HepG2 (cell line): ENCODE measurements around the gene XG. TPM values are rescaled to one million over a fixed set of nuclear protein-coding genes. Genes with fewer than 3 reads are reported as not detected.
"Not testable (repeated sequence)": the region's sequence is repeated elsewhere in the genome, so short reads cannot be mapped to it uniquely, and the experiment has no call there.

ENCODE experiments used
- ATAC-seq: fragments of 200-7000 bp; cut with Tn5 transposase; 3 replicates; pipeline ENCODE4 v1.9.1; 2020; ENCODE audit warnings: mild to moderate bottlenecking, moderate library complexity
- BruUV-seq: library from RNA; stranded (reverse); fragments of 400-500 nt; replicated peaks from 2 replicates; lab custom pipeline; 2021; lab: Mats Ljungman, UMichigan
- CTCF ChIA-PET: fragments of 300-600 bp; formaldehyde crosslinking; extraction: SDS; loops from one replicate; lab custom pipeline; 2021; ENCODE audit warnings: low total read pairs, inconsistent platforms, low intra/inter-chr PET ratio; lab: Yijun Ruan, JAX
- POLR2A ChIA-PET: fragments of 350-600 bp; sonication (Branson Sonifier 250); formaldehyde crosslinking; loops from one replicate; lab custom pipeline; 2020; ENCODE audit warnings: antibody characterized with exemption, inconsistent platforms; lab: Yijun Ruan, JAX
- DNase-seq: peaks from one replicate; pipeline ENCODE4 v3.0.0-alpha.2; 2015; ENCODE audit warnings: low spot score
- FAIRE-seq: peaks from 3 replicates; lab custom pipeline; 2011; peaks lifted over from hg19 to GRCh38; lab: Jason Lieb, UNC
- H2AFZ ChIP-seq: one replicate; pipeline ENCODE4 v1.6.1; 2011; ENCODE audit warnings: low read length, inconsistent platforms
- H3K27ac ChIP-seq: fragments of 300-600 bp; 3 replicates; pipeline ENCODE4 v1.8.0; 2011; ENCODE audit warnings: mixed run types, mild to moderate bottlenecking, mixed read lengths, low read length, inconsistent platforms; ENCODE audit not compliant: insufficient read depth; ENCODE audit errors: extremely low read length
- H3K27me3 ChIP-seq, 2 experiments: fragments of 200-600 bp in 1 of 2; 2 replicates in 1 of 2; 3 replicates in 1 of 2; pipeline versions ENCODE4 v1.6.0 to v1.8.0; 2011; ENCODE audit warnings: low read length in 2 of 2, mild to moderate bottlenecking in 2 of 2, moderate library complexity in 2 of 2, inconsistent platforms in 1 of 2; ENCODE audit not compliant: insufficient read depth in 2 of 2, control insufficient read depth in 1 of 2
- H3K36me3 ChIP-seq, 2 experiments: fragments of 200-600 bp in 1 of 2; replicated peaks in 1 of 2; 2 replicates in 1 of 2; 3 replicates in 1 of 2; pipeline versions ENCODE4 v1.5.1 to v1.8.0; 2011; ENCODE audit warnings: low read length in 2 of 2, inconsistent platforms in 1 of 2; ENCODE audit not compliant: insufficient read depth in 2 of 2, control insufficient read depth in 1 of 2
- H3K4me1 ChIP-seq: 2 replicates; pipeline ENCODE4 v1.5.1; 2012; ENCODE audit warnings: low read length, inconsistent platforms; ENCODE audit not compliant: insufficient read depth
- H3K4me2 ChIP-seq: 2 replicates; pipeline ENCODE4 v1.6.0; 2011; ENCODE audit warnings: low read depth, low read length, inconsistent platforms
- H3K4me3 ChIP-seq, 3 experiments: fragments of 200-600 bp in 1 of 3; sonication (generic), shearing (Covaris generic) in 1 of 3; replicated peaks in 1 of 3; 2 replicates each; pipeline ENCODE4 v1.5.1; 2011 to 2016; ENCODE audit warnings: low read length in 3 of 3, inconsistent platforms in 2 of 3, low read depth in 2 of 3, mild to moderate bottlenecking in 2 of 3, control low read depth in 1 of 3, mixed read lengths in 1 of 3; ENCODE audit not compliant: insufficient read depth in 1 of 3
- H3K79me2 ChIP-seq: one replicate; pipeline ENCODE4 v1.6.1; 2011; ENCODE audit warnings: low read length, inconsistent platforms; ENCODE audit not compliant: insufficient read depth
- H3K9ac ChIP-seq: 2 replicates; pipeline ENCODE4 v1.6.0; 2011; ENCODE audit warnings: mild to moderate bottlenecking, low read depth, low read length, inconsistent platforms; ENCODE audit not compliant: insufficient read depth
- H3K9me3 ChIP-seq: 2 replicates; pipeline ENCODE4 v1.5.1; 2012; ENCODE audit warnings: mild to moderate bottlenecking, low read length
- H4K20me1 ChIP-seq: 2 replicates; pipeline ENCODE4 v1.6.0; 2011; ENCODE audit warnings: inconsistent platforms, mild to moderate bottlenecking, low read length, moderate library complexity; ENCODE audit not compliant: insufficient read depth
- ARNT2 ChIP-seq: sonication (generic); formaldehyde crosslinking; IDR thresholded peaks from 2 replicates; pipeline ENCODE4 v1.8.0; 2022; ENCODE audit warnings: mild to moderate bottlenecking, low read depth, missing genetic modification reagents, moderate library complexity
- ELF4 ChIP-seq: sonication (generic); formaldehyde crosslinking; IDR thresholded peaks from 2 replicates; pipeline ENCODE4 v1.5.0; 2020; ENCODE audit warnings: missing genetic modification reagents, mild to moderate bottlenecking, moderate library complexity, borderline replicate concordance
- EZH2 ChIP-seq: conservative IDR thresholded peaks from 2 replicates; pipeline ENCODE4 v1.6.1; 2012; ENCODE audit warnings: mild to moderate bottlenecking, low read depth, low read length, moderate library complexity
- FOSL2 ChIP-seq: sonication (generic); formaldehyde crosslinking; IDR thresholded peaks from 2 replicates; pipeline ENCODE4 v1.4.0; 2020; ENCODE audit warnings: missing genetic modification reagents
- HMGA1 ChIP-seq: sonication (generic); formaldehyde crosslinking; conservative IDR thresholded peaks from 2 replicates; pipeline ENCODE4 v1.4.0; 2020; ENCODE audit warnings: missing genetic modification reagents
- MYC ChIP-seq: sonication (generic); formaldehyde crosslinking; IDR thresholded peaks from 2 replicates; pipeline ENCODE4 v1.9.0; 2021; ENCODE audit warnings: missing genetic modification reagents, borderline replicate concordance
- PHF20 ChIP-seq: sonication (generic); formaldehyde crosslinking; IDR thresholded peaks from 2 replicates; pipeline ENCODE4 v1.5.0; 2020; ENCODE audit warnings: mild to moderate bottlenecking, missing genetic modification reagents
- RELA ChIP-seq: sonication (generic); formaldehyde crosslinking; IDR thresholded peaks from 2 replicates; pipeline ENCODE4 v1.4.0; 2020; ENCODE audit warnings: missing genetic modification reagents
- USF2 ChIP-seq, 2 experiments: sonication (generic) in 1 of 2; formaldehyde crosslinking in 1 of 2; IDR thresholded peaks; 2 replicates each; pipeline versions ENCODE4 v1.5.1 to v1.6.1; 2011 to 2020; ENCODE audit warnings: borderline replicate concordance in 1 of 2, low read depth in 1 of 2, low read length in 1 of 2, mild to moderate bottlenecking in 1 of 2, missing genetic modification reagents in 1 of 2, moderate library complexity in 1 of 2
- WGBS: methylation state at CpG from one replicate; pipeline ENCODE4 v1.1.6; 2017; ENCODE audit warnings: low lambda C conversion rate; 5-methylcytosine and 5-hydroxymethylcytosine counted together
- in situ Hi-C: cut with HindIII; loops from 2 replicates; pipeline ENCODE4 v1.10.0; 2017; ENCODE audit warnings: low pct_unique_long_range_greater_than_20kb; ENCODE audit not compliant: extremely low pct_ligation_motif_present
- intact Hi-C: fragments of 100-400 bp; cut with micrococcal nuclease; formaldehyde crosslinking; loops from one replicate; pipeline ENCODE4 v1.10.0; 2022; ENCODE audit not compliant: unreplicated experiment
- polyA plus RNA-seq, 8 experiments: library from polyadenylated mRNA; depleted of rRNA in 3 of 8; stranded (reverse) in 7 of 8; unstranded in 1 of 8; fragments of >200 nt; fragmentation: Illumina TruSeq in 4 of 8; extraction: Trizol in 4 of 8; gene quantifications; 2 replicates each; pipeline versions ENCODE4 v1.2.1 to v1.2.3, GENCODE V29; 2011 to 2016; ENCODE audit warnings: low read depth in 4 of 8, missing spikeins in 1 of 8, mixed read lengths in 1 of 8; ENCODE audit not compliant: insufficient read depth in 1 of 8
- total RNA-seq, 5 experiments: library from RNA; depleted of rRNA; stranded (reverse); fragments of >200 nt; fragmentation: Illumina TruSeq; extraction: Trizol; gene quantifications; 2 replicates each; pipeline ENCODE4 v1.2.3, GENCODE V29; 2016; ENCODE audit warnings: low read depth in 1 of 5

XG gene
- total and polyA plus RNA-seq, 2 of the 13 experiments (the other 11 are each of a cell fraction or from before 2014, with no cell fraction given) = not detected

GRCh38 chrX:2804858-2805257 is 53.0 kb downstream of the XG start:
- H3K27ac ChIP-seq, in situ Hi-C loops, POLR2A ChIA-PET, H3K27me3 ChIP-seq, H3K9me3 ChIP-seq, H3K36me3 ChIP-seq, intact Hi-C loops, H3K4me3 ChIP-seq, BruUV-seq, DNase-seq, H2AFZ ChIP-seq, FAIRE-seq, H3K9ac ChIP-seq, H3K4me2 ChIP-seq, H3K79me2 ChIP-seq, CTCF ChIA-PET, H4K20me1 ChIP-seq, H3K4me1 ChIP-seq: not testable (repeated sequence)
- ATAC-seq = peak; percentile 46; the same call in 1 of the 3 replicates
- TF ChIP-seq FOSL2 (CRISPR knock-in tag) = 0 out of 2 replicates have a peak, but pooled peaks have one; percentile 7
- WGBS = 100% methylated on average over 2 of the region's 20 CpGs

DNA sequence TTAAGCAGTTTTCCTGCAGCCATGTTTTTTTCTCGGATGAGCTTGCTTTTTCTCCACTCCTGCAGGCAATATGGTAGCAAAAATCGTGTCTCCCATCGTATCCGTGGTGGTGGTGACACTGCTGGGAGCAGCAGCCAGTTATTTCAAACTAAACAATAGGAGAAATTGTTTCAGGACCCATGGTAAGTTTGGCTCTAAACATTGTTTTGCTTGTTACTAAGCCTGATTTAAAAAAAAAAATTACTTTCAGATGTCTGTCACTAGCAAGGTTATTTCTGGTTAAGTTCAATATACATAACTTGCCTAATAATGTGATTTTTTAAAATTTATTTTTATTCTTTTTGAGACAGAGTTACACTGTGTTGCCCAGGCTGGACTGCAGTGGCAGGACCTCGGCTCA is 59.4 kb downstream of the XG start:
- intact Hi-C loops = no loop called here
- WGBS = 60% methylated on average over 5 of the region's 5 CpGs

More for the DNA sequence above, 59.4 kb downstream of the XG start:
- ATAC-seq (no peak), DNase-seq (no peak), FAIRE-seq (no peak)
- no peak for TF ChIP-seq PHF20
- no peak for TF ChIP-seq HMGA1 (CRISPR knock-in tag)
- no peak for TF ChIP-seq MYC
- TF ChIP-seq RELA (CRISPR knock-in tag) = no peak
- TF ChIP-seq USF2 (IDR thresholded peaks at IDR 0.05; ENCODE audit: low read depth, low read length) = no peak
- TF ChIP-seq USF2 (CRISPR knock-in tag; IDR thresholded peaks at IDR 0.05; ENCODE audit: borderline replicate concordance) = no peak
- TF ChIP-seq ELF4 = no peak
- TF ChIP-seq ARNT2 (CRISPR knock-in tag) = no peak
- TF ChIP-seq EZH2 = no peak
- Histone ChIP-seq H3K27ac (no peak overlapping the region), H3K36me3 (no peaks in the 10 kb centered on the region), H4K20me1 (no peaks in the 10 kb centered on the region), H3K9ac (no peak overlapping the region), H3K9me3 (no peaks in the 10 kb centered on the region), H3K4me2 (no peak overlapping the region), H3K79me2 (no peaks in the 10 kb centered on the region), H3K4me3 (no peak overlapping the region), H3K27me3 (no peaks in the 10 kb centered on the region), H2AFZ (no peak overlapping the region), H3K4me1 (no peaks in the 10 kb centered on the region)
- no TSS peak for BruUV-seq
- POLR2A ChIA-PET = no interaction called here
- in situ Hi-C loops = no loop called here
- CTCF ChIA-PET = no interaction called here
